Stomach (tissue), 4 donors: ENCODE results near the gene WDR62.

Experiments
- EP300 ChIP-seq: sonication (generic); formaldehyde crosslinking; IDR thresholded peaks from one replicate; pipeline ENCODE4 v1.6.1; 2017; ENCODE audit warnings: antibody characterized with exemption
- POLR2A ChIP-seq, 4 donors: fragments of 450-650 bp; IDR thresholded peaks; one replicate each; pipeline ENCODE4 v1.6.1; 2016; ENCODE audit warnings: antibody characterized with exemption in 4 of 4, control low read depth in 2 of 4, mild to moderate bottlenecking in 1 of 4, moderate library complexity in 1 of 4
- TF ChIP-seq, protein P1 (sequence below), 7 experiments: fragments of 450-650 bp in 4 of 7; fragments of 200-600 bp in 3 of 7; sonication (generic) in 3 of 7; IDR thresholded peaks; one replicate each; pipeline ENCODE4 v1.5.1; 2016 to 2019; ENCODE audit warnings: antibody characterized with exemption in 7 of 7, control low read depth in 2 of 7, mild to moderate bottlenecking in 1 of 7

DNA sequence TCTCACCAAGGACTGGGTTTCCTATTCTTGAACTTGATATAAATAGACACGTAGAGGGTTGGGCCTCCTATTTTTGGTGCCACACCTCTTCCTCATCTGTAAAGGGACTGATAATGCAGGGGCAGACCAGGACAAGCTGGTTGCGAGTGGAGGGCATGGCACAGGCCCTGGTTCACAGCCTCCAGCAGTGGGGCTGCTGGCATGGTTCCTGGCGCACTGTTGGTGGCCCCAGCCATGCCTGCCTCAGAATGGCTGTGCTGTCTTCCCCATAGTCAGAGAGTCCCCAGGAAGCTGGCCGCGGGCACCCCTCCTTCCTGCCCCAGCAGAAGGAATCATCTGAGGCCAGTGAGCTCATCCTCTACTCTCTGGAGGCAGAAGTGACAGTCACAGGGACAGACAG, 45.8 kb downstream of the WDR62 start:
- TF ChIP-seq POLR2A (IDR thresholded peaks at IDR 0.05) (no peak), EP300 (no peak)
- TF ChIP-seq, protein P1, sequence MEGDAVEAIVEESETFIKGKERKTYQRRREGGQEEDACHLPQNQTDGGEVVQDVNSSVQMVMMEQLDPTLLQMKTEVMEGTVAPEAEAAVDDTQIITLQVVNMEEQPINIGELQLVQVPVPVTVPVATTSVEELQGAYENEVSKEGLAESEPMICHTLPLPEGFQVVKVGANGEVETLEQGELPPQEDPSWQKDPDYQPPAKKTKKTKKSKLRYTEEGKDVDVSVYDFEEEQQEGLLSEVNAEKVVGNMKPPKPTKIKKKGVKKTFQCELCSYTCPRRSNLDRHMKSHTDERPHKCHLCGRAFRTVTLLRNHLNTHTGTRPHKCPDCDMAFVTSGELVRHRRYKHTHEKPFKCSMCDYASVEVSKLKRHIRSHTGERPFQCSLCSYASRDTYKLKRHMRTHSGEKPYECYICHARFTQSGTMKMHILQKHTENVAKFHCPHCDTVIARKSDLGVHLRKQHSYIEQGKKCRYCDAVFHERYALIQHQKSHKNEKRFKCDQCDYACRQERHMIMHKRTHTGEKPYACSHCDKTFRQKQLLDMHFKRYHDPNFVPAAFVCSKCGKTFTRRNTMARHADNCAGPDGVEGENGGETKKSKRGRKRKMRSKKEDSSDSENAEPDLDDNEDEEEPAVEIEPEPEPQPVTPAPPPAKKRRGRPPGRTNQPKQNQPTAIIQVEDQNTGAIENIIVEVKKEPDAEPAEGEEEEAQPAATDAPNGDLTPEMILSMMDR (IDR thresholded peaks at IDR 0.05) = no peak
